SK-N-SH (cell line): ENCODE data around the gene TPSAB1. TPM values are rescaled to one million over a fixed set of nuclear protein-coding genes. Genes with fewer than 3 reads are reported as not detected.
A peak's percentile ranks its signal among the peaks of the same experiment; 100 is the strongest.
"Not testable (repeated sequence)": the region's sequence is repeated elsewhere in the genome, so short reads cannot be mapped to it uniquely, and the experiment has no call there.

Experiments used
- CTCF ChIA-PET: fragments of 300-600, 350-600 bp; formaldehyde crosslinking; extraction: SDS; loops from one replicate; lab custom pipeline; 2021; lab: Yijun Ruan, JAX
- POLR2A ChIA-PET: fragments of 350-600 bp; sonication (Branson Sonifier 250); formaldehyde crosslinking; extraction: SDS; loops from one replicate; lab custom pipeline; 2020; ENCODE audit warnings: antibody characterized with exemption, inconsistent platforms; lab: Yijun Ruan, JAX
- DNase-seq: peaks from one replicate; pipeline ENCODE4 v3.0.0; 2012
- H2AFZ ChIP-seq: fragments of 200-600 bp; sonication (generic); 2 replicates; pipeline ENCODE4 v1.8.1; 2016; ENCODE audit warnings: antibody characterized with exemption, mild to moderate bottlenecking, low read depth
- H3F3A ChIP-seq: fragments of 200-600 bp; sonication (generic); replicated peaks from 2 replicates; pipeline ENCODE3; 2016; ENCODE audit warnings: antibody characterized with exemption, mild to moderate bottlenecking; ENCODE audit not compliant: insufficient read depth
- H3K27ac ChIP-seq, 2 experiments: fragments of 200-500 bp in 1 of 2; fragments of 200-600 bp in 1 of 2; sonication (Bioruptor generic) in 1 of 2; sonication (generic), shearing (Covaris generic) in 1 of 2; 2 replicates each; pipeline versions ENCODE4 v1.5.1 to v1.6.1; 2014 to 2016; ENCODE audit warnings: low read depth in 2 of 2, inconsistent platforms in 1 of 2, low read length in 1 of 2, mild to moderate bottlenecking in 1 of 2, mixed read lengths in 1 of 2
- H3K27me3 ChIP-seq: fragments of 200-600 bp; sonication (generic), shearing (Covaris generic); 2 replicates; pipeline ENCODE4 v1.6.1; 2016; ENCODE audit warnings: mixed run types; ENCODE audit not compliant: insufficient read depth
- H3K36me3 ChIP-seq, 2 experiments: fragments of 200-500 bp in 1 of 2; fragments of 200-600 bp in 1 of 2; sonication (Bioruptor generic) in 1 of 2; sonication (generic) in 1 of 2; replicated peaks in 1 of 2; 2 replicates each; pipeline versions ENCODE3 to v1.5.1; 2014 to 2016; ENCODE audit warnings: low read length in 1 of 2, mild to moderate bottlenecking in 1 of 2; ENCODE audit not compliant: insufficient read depth in 2 of 2, control insufficient read depth in 1 of 2
- H3K4me1 ChIP-seq, 2 experiments: fragments of 200-500 bp in 1 of 2; fragments of 200-600 bp in 1 of 2; sonication (Bioruptor generic) in 1 of 2; sonication (generic), shearing (Covaris generic) in 1 of 2; 2 replicates each; pipeline versions ENCODE4 v1.5.1 to v1.6.1; 2014 to 2016; ENCODE audit warnings: low read depth in 1 of 2, low read length in 1 of 2, mixed run types in 1 of 2; ENCODE audit not compliant: insufficient read depth in 2 of 2, control insufficient read depth in 1 of 2
- H3K4me2 ChIP-seq: fragments of 200-600 bp; sonication (generic), shearing (Covaris generic); 2 replicates; pipeline ENCODE4 v1.6.1; 2017; ENCODE audit warnings: mixed run types
- H3K4me3 ChIP-seq, 2 experiments: fragments of 200-500 bp in 1 of 2; fragments of 200-600 bp in 1 of 2; sonication (Bioruptor generic) in 1 of 2; sonication (generic), shearing (Covaris generic) in 1 of 2; 2 replicates each; pipeline versions ENCODE4 v1.5.1 to v1.8.1; 2014 to 2016; ENCODE audit warnings: low read depth in 2 of 2, inconsistent platforms in 1 of 2, low read length in 1 of 2, mild to moderate bottlenecking in 1 of 2, mixed read lengths in 1 of 2, moderate library complexity in 1 of 2
- H3K79me2 ChIP-seq: fragments of 200-600 bp; sonication (generic); 2 replicates; pipeline ENCODE4 v1.8.1; 2017; ENCODE audit warnings: mild to moderate bottlenecking; ENCODE audit not compliant: insufficient read depth
- H3K9ac ChIP-seq: fragments of 200-600 bp; sonication (generic); 2 replicates; pipeline ENCODE4 v1.6.1; 2017; ENCODE audit warnings: mixed run types
- H3K9me2 ChIP-seq: fragments of 200-600 bp; sonication (generic); 2 replicates; pipeline ENCODE4 v1.6.1; 2017; ENCODE audit warnings: mixed run types
- H3K9me3 ChIP-seq: fragments of 200-600 bp; sonication (generic); 2 replicates; pipeline ENCODE4 v1.6.1; 2017; ENCODE audit warnings: mixed run types, mild to moderate bottlenecking, moderate library complexity
- H4K20me1 ChIP-seq: fragments of 200-600 bp; sonication (generic); 2 replicates; pipeline ENCODE4 v1.6.1; 2017; ENCODE audit warnings: mild to moderate bottlenecking, mixed run types; ENCODE audit not compliant: insufficient read depth
- CHD2 ChIP-seq: fragments of 150-350 bp; IDR thresholded peaks from 2 replicates; pipeline ENCODE4 v1.6.1; 2018; ENCODE audit warnings: low read length; ENCODE audit not compliant: partially characterized antibody
- ELF1 ChIP-seq: IDR thresholded peaks from 2 replicates; pipeline ENCODE4 v1.4.0; 2012
- EZH2phosphoT487 ChIP-seq: fragments of 200-600 bp; sonication (generic); IDR thresholded peaks from 2 replicates; pipeline ENCODE4 v1.6.1; 2017; ENCODE audit warnings: low read depth, mixed run types, mild to moderate bottlenecking, antibody characterized with exemption, moderate library complexity, borderline replicate concordance
- GATA2 ChIP-seq: sonication (generic); formaldehyde crosslinking; IDR thresholded peaks from 2 replicates; pipeline ENCODE4 v1.5.0; 2020; ENCODE audit warnings: mild to moderate bottlenecking, missing genetic modification reagents
- MAX ChIP-seq: IDR thresholded peaks from 2 replicates; pipeline ENCODE4 v1.4.0; 2012; ENCODE audit warnings: low read depth
- MEF2A ChIP-seq: IDR thresholded peaks from 2 replicates; pipeline ENCODE4 v1.4.0; 2012; ENCODE audit warnings: low read depth, borderline replicate concordance
- MXI1 ChIP-seq: IDR thresholded peaks from 2 replicates; pipeline ENCODE4 v1.6.1; 2012; ENCODE audit warnings: mild to moderate bottlenecking, low read depth, low read length, improper control_type of control experiment
- NFIC ChIP-seq: IDR thresholded peaks from 2 replicates; pipeline ENCODE4 v1.4.0; 2012; ENCODE audit warnings: borderline replicate concordance
- NRF1 ChIP-seq: IDR thresholded peaks from 2 replicates; pipeline ENCODE4 v1.6.1; 2012; ENCODE audit warnings: low read depth, mild to moderate bottlenecking, low read length
- RAD21 ChIP-seq: IDR thresholded peaks from 2 replicates; pipeline ENCODE4 v1.6.1; 2012; ENCODE audit warnings: mild to moderate bottlenecking, low read length
- SIN3A ChIP-seq: IDR thresholded peaks from 2 replicates; pipeline ENCODE4 v1.6.1; 2012; ENCODE audit warnings: low read depth, mild to moderate bottlenecking, low read length, moderate library complexity, borderline replicate concordance
- SMC3 ChIP-seq: IDR thresholded peaks from 2 replicates; pipeline ENCODE4 v1.6.1; 2012; ENCODE audit warnings: low read depth, low read length, improper control_type of control experiment
- TCF12 ChIP-seq: IDR thresholded peaks from 2 replicates; pipeline ENCODE4 v1.4.0; 2012
- ZBTB33 ChIP-seq: IDR thresholded peaks from 2 replicates; pipeline ENCODE4 v1.4.0; 2012; ENCODE audit warnings: low read depth, borderline replicate concordance
- WGBS: methylation state at CpG from one replicate; pipeline ENCODE4 v1.1.6; 2017; ENCODE audit warnings: low lambda C conversion rate; 5-methylcytosine and 5-hydroxymethylcytosine counted together
- polyA plus RNA-seq, 3 experiments: library from polyadenylated mRNA; depleted of rRNA; stranded (reverse); fragments of >200 nt; gene quantifications; 2 replicates each; pipeline ENCODE4 v1.2.3, GENCODE V29; 2012
- TF ChIP-seq, protein P1 (sequence below): fragments of 150-350 bp; IDR thresholded peaks from 2 replicates; pipeline ENCODE4 v1.6.1; 2017; ENCODE audit warnings: antibody characterized with exemption, low read length, low read depth, borderline replicate concordance

The TPSAB1 gene
- polyA plus RNA-seq, 1 of the 3 experiments (the other 2 are of a cell fraction), result not detected

- Histone ChIP-seq H3K4me1 (no peaks in the 10 kb centered on the region; a peak in 1 of 4 replicates), H3K4me3 (no peak overlapping the region), H3K9me3 (no peaks in the 10 kb centered on the region), H3K9ac (no peak overlapping the region), H3K9me2 (no peaks in the 10 kb centered on the region), H3F3A (peaks cover 3% of the 10 kb centered on the region), H3K36me3 (no peaks in the 10 kb centered on the region), H3K27ac (no peak overlapping the region), H2AFZ (no peak overlapping the region), H4K20me1 (no peaks in the 10 kb centered on the region), H3K4me2 (no peak overlapping the region), H3K79me2 (no peaks in the 10 kb centered on the region), H3K27me3 (peaks cover 9% of the 10 kb centered on the region; the same call in 1 of the 2 replicates)
- ChIA-PET CTCF (interaction anchor here (0.8 kb wide), 1 partner anchor 21 kb away, joined by 3 read pairs; no protein-coding TSS in a partner anchor), POLR2A (no interaction called here)
- DNase-seq, result no peak
- TF ChIP-seq TCF12 (no peak), RAD21 (no peak), EZH2phosphoT487 (no peak), SIN3A (no peak), CHD2 (no peak), SMC3 (no peak), ELF1 (no peak), MAX (no peak), MEF2A (no peak), NRF1 (no peak), GATA2 (CRISPR knock-in tag) (no peak), ZBTB33 (no peak), MXI1 (no peak), NFIC (no peak)
- TF ChIP-seq, protein P1, sequence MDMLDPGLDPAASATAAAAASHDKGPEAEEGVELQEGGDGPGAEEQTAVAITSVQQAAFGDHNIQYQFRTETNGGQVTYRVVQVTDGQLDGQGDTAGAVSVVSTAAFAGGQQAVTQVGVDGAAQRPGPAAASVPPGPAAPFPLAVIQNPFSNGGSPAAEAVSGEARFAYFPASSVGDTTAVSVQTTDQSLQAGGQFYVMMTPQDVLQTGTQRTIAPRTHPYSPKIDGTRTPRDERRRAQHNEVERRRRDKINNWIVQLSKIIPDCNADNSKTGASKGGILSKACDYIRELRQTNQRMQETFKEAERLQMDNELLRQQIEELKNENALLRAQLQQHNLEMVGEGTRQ, result no peak
- WGBS, result 45% methylated on average over 9 of the region's 9 CpGs
These were observed 2.5 kb upstream of the TPSAB1 start for GRCh38 chr16:1237990-1238389.

DNA sequence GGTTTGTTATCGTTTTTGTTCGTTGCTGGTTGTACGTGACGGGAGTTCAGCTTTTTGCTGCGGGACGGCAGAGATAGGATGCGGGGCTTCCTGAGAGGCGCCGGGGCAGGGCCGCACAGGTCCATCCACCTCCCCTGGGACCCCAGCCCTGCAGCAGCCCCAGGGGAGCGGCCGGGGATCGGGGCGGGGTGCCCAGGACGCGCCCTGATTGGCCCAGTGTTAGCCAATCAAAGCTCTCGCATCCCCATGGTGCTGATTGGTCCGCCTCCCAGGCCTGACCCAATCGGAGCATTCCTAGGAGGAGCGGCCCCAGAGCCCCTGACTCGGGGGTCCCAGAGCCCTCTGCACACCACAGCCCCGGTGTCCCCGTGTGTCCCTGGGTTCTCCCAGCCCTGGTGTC lies 1.6 kb upstream of the TPSAB1 start:
- H3K4me3 ChIP-seq, result peak overlapping the region; percentile 31 to 59; a peak in 3 of 4 replicates
- H3K9ac ChIP-seq, result not testable (repeated sequence)

GRCh38 chr16:1239575-1239974 lies 930 bp upstream of the TPSAB1 start:
- H3K27ac ChIP-seq, H3K4me2 ChIP-seq, DNase-seq, H3K9ac ChIP-seq, H3F3A ChIP-seq, H3K36me3 ChIP-seq, H3K9me2 ChIP-seq, H4K20me1 ChIP-seq, H3K9me3 ChIP-seq, H2AFZ ChIP-seq, H3K4me3 ChIP-seq, CTCF ChIA-PET, H3K27me3 ChIP-seq, H3K4me1 ChIP-seq, POLR2A ChIA-PET, H3K79me2 ChIP-seq: not testable (repeated sequence)
- WGBS, result 40% methylated on average over 8 of the region's 9 CpGs

More for the DNA sequence above, 1.6 kb upstream of the TPSAB1 start:
- H4K20me1 ChIP-seq, H3K36me3 ChIP-seq, DNase-seq, H3K9me2 ChIP-seq, H3K79me2 ChIP-seq, H3K27ac ChIP-seq, H3K27me3 ChIP-seq, H3F3A ChIP-seq, H3K9me3 ChIP-seq, H3K4me1 ChIP-seq: not testable (repeated sequence)
- Histone ChIP-seq H2AFZ (peak overlapping the region; percentile 81; the same call in 1 of the 2 replicates), H3K4me2 (peak overlapping the region; percentile 71)
- WGBS, result 25% methylated on average over 8 of the region's 23 CpGs
- CTCF ChIA-PET, result interaction anchor here (0.8 kb wide), 1 partner anchor 21 kb away, joined by 3 read pairs; no protein-coding TSS in a partner anchor
- POLR2A ChIA-PET, result interaction anchor here (0.7 kb wide), 1 partner anchor 70 kb away, joined by 3 read pairs; the partner anchor contains the start of gene UBE2I

- H3K4me2 ChIP-seq, H3K4me1 ChIP-seq, H4K20me1 ChIP-seq, H3K27ac ChIP-seq, H3K9me3 ChIP-seq, H3F3A ChIP-seq, H3K9me2 ChIP-seq, POLR2A ChIA-PET, H3K9ac ChIP-seq, DNase-seq, CTCF ChIA-PET, H3K4me3 ChIP-seq, H3K36me3 ChIP-seq, H2AFZ ChIP-seq, H3K79me2 ChIP-seq: not testable (repeated sequence)
- no CpG with 5 or more reads among the region's 15 CpGs for WGBS
- peaks cover 23% of the 10 kb centered on the region for H3K27me3 ChIP-seq
These were observed 576 bp downstream of the TPSAB1 start for GRCh38 chr16:1241081-1241480.
